GM21447 (cell line): Measurements from ENCODE around the gene AIFM3.

Experiments used
- ATAC-seq: cut with Tn5 transposase; IDR thresholded peaks from one replicate; pipeline ENCODE4 v1.9.1; 2021; ENCODE audit not compliant: unreplicated experiment

Gene AIFM3

GRCh38 chr22:20974336-20974955, 7.4 kb downstream of the AIFM3 start:
- no peak for ATAC-seq

GRCh38 chr22:20975541-20976290, 8.7 kb downstream of the AIFM3 start:
- ATAC-seq = no peak

- ATAC-seq = no peak
Observed at GRCh38 chr22:20976291-20976877, 9.3 kb downstream of the AIFM3 start.

GRCh38 chr22:20977019-20977418, 10.0 kb downstream of the AIFM3 start:
- ATAC-seq = no peak

GRCh38 chr22:20977516-20978170, 10.6 kb downstream of the AIFM3 start:
- ATAC-seq = no peak

GRCh38 chr22:20978419-20978818, 11.4 kb downstream of the AIFM3 start:
- ATAC-seq = no peak

GRCh38 chr22:20979243-20979809, 12.3 kb downstream of the AIFM3 start:
- ATAC-seq = no peak

- ATAC-seq = no peak
Observed at GRCh38 chr22:20979940-20980453, 12.9 kb downstream of the AIFM3 start.

- no peak for ATAC-seq
Observed at GRCh38 chr22:20980523-20980922, 13.5 kb downstream of the AIFM3 start.

- ATAC-seq = no peak
Observed at GRCh38 chr22:20980938-20981722, 14.1 kb downstream of the AIFM3 start.

GRCh38 chr22:20981787-20982562, 14.9 kb downstream of the AIFM3 start, which contains the start of gene LZTR1:
LZTR1 (plus strand) TSS chr22:20982297; CDS start chr22:20982372, 75 bp downstream.
- peak; percentile 64 for ATAC-seq

GRCh38 chr22:20982563-20982882, 15.5 kb downstream of the AIFM3 start:
- ATAC-seq = no peak

- no peak for ATAC-seq
Observed at GRCh38 chr22:20983081-20983771, 16.2 kb downstream of the AIFM3 start.

GRCh38 chr22:20985720-20986119, 18.7 kb downstream of the AIFM3 start:
- ATAC-seq = no peak

GRCh38 chr22:20986365-20986764, 19.3 kb downstream of the AIFM3 start:
- no peak for ATAC-seq

- no peak for ATAC-seq
Observed at GRCh38 chr22:20987375-20987774, 20.3 kb downstream of the AIFM3 start.

- no peak for ATAC-seq
Observed at GRCh38 chr22:20988573-20989322, 21.7 kb downstream of the AIFM3 start.
